H1 (cell line): Measurements from ENCODE around the gene DAB2IP. TPM values are rescaled to one million over a fixed set of nuclear protein-coding genes. Genes with fewer than 3 reads are reported as not detected.

Experiments
- CREB1 ChIP-seq: IDR thresholded peaks from 2 replicates; pipeline ENCODE4 v1.6.1; 2012; ENCODE audit warnings: inconsistent platforms
- HDAC2 ChIP-seq, 2 experiments: fragments of 300-600 bp in 1 of 2; sonication (generic) in 1 of 2; IDR thresholded peaks; 2 replicates each; pipeline ENCODE4 v1.6.1; 2011 to 2012; ENCODE audit warnings: low read depth in 2 of 2, low read length in 2 of 2, mild to moderate bottlenecking in 2 of 2, moderate library complexity in 2 of 2, borderline replicate concordance in 1 of 2, inconsistent platforms in 1 of 2
- polyA plus RNA-seq, 7 experiments: library from polyadenylated mRNA; depleted of rRNA in 3 of 7; stranded (reverse) in 5 of 7; unstranded in 2 of 7; fragments of >200 nt in 5 of 7; fragments of 200-250 nt in 2 of 7; gene quantifications; 1 replicate in 5 of 7; 2 replicates in 1 of 7; 4 replicates in 1 of 7; pipeline versions ENCODE4 v1.2.1 to v1.2.3, GENCODE V29; 2011 to 2013; ENCODE audit warnings: missing spikeins in 2 of 7, mixed read lengths in 2 of 7
- total RNA-seq: library from RNA; stranded (reverse); fragmentation: NEBNext Ultra II Directional; extraction: Animal tissue kit (Norgen Biotek cat#: 25700); gene quantifications from 2 replicates; pipeline ENCODE4 v1.2.1, GENCODE V29; 2021

DAB2IP gene
- total and polyA plus RNA-seq, 2 of the 8 experiments (the other 6 are each of a cell fraction or from before 2014, with no cell fraction given), result 19.7 to 39.5 TPM

DNA sequence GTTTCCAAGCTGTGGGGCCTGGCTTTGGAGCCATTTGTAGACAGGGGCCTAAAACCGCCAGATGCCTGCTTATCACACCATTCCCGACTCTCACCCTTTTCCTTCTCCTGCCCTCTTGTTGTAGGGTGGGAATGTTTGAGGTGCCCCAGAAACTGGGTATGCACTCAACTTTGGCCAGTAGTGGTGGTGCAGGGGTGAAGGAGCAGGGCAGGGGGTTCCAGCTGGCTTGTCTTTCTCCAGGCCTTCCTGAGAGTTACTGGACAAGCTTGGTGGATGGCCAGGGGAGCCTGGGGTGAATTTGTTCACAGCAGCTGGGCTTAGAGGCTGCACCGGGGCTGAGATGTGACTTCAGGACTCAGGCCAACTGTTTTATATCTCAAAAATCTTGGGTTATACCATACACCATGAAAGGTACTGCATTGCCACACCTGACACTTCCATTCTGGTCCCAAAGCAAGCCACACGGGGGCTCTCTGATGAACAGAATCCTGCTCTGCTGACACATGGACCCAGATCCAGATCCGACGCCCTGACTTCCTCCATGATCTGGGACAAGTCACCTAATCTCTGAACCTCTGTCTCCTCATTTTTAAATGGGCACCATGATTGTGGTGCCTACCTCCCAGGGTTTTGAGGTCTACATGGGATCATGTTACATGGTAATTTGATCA is 62.1 kb downstream of the DAB2IP start (continued):
- TF ChIP-seq HDAC2 (IDR thresholded peaks at IDR 0.05; ENCODE audit: borderline replicate concordance in 1 of 2, low read depth in 2 of 2, low read length in 2 of 2) (no peak), CREB1 (no peak)
- TF ChIP-seq, all 59 proteins: peak for 0
